NB4 (cell line): ENCODE data around the gene INPP4A.

ENCODE experiments used
- CTCF ChIP-seq: IDR thresholded peaks from one replicate; pipeline ENCODE4 v1.5.1; 2012; ENCODE audit warnings: low read depth, low read length
- POLR2A ChIP-seq: IDR thresholded peaks from 2 replicates; pipeline ENCODE4 v1.6.1; 2011; ENCODE audit warnings: mild to moderate bottlenecking; ENCODE audit not compliant: insufficient read length; ENCODE audit errors: extremely low read depth
- TF ChIP-seq, protein P1 (sequence below): IDR thresholded peaks from 2 replicates; pipeline ENCODE4 v1.6.1; 2011; ENCODE audit warnings: low read depth, low read length

DNA sequence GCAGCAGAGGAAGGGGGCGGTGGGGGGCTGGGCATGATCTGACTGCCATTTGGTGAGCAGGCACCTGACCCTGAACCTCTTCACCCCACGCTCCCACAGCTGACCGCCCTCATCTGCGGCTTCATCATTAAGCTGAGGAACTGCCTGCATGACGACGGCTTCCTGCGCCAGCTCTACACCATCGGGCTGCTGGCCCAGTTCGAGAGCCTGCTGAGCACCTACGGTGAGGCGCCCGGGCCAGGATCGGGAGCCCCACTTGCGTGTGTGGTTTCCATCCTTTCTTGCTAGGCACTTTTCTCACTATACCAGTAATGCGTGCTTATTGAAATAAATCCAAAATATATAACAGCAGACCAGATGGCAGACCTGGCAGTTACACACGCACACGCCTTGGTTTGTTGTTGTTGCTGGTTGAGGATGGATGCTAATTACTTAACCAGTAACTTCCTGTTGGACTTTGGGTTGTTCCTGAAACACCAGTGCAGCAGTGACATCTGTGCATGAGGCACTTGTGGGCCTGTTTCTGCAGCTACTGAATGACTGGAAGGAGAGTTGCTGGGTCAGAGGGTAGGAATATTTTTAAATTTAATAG is 120.0 kb downstream of the INPP4A start:
- no peak for TF ChIP-seq POLR2A
- no peak for TF ChIP-seq CTCF
- TF ChIP-seq, protein P1, sequence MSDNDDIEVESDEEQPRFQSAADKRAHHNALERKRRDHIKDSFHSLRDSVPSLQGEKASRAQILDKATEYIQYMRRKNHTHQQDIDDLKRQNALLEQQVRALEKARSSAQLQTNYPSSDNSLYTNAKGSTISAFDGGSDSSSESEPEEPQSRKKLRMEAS = no peak
